Measurements from ENCODE around the gene ZBTB32. TPM values are rescaled to one million over a fixed set of nuclear protein-coding genes. Genes with fewer than 3 reads are reported as not detected.

Gene ZBTB32
- total RNA-seq, 2 experiments from 2014 or later, result 232 to 265 TPM

- H3K9me3 Mint-ChIP-seq (ENCODE audit: low read depth), result no peaks in the 10 kb centered on the region
- H3K36me3 Mint-ChIP-seq (ENCODE audit: low read depth), result no peaks in the 10 kb centered on the region
- CTCF ChIA-PET, result interaction anchor here (0.6 to 9.5 kb wide), 12 partner anchors 9 to 237 kb away, joined by 3 to 106 read pairs (median 4); partner anchors contain the start of gene LIN37
Observed at GRCh38 chr19:35695895-35696422, 8.4 kb upstream of the ZBTB32 start.

GRCh38 chr19:35696835-35697234, 7.5 kb upstream of the ZBTB32 start:
- no peak overlapping the region for H3K4me3 Mint-ChIP-seq
- ATAC-seq, result peak; percentile 57
- intact Hi-C loops (cut with DNase I, micrococcal nuclease), result no loop called here

More at GRCh38 chr19:35695895-35696422, 8.4 kb upstream of the ZBTB32 start:
- ATAC-seq (no peak), DNase-seq (no peak)
- H3K27me3 Mint-ChIP-seq, result no peaks in the 10 kb centered on the region
- peak overlapping the region; percentile 22 for H3K27ac Mint-ChIP-seq
- intact Hi-C loops (cut with DNase I, micrococcal nuclease), result no loop called here
- no peak overlapping the region for H3K4me3 Mint-ChIP-seq
- H3K4me1 Mint-ChIP-seq, result peaks cover 23% of the 10 kb centered on the region
- POLR2A ChIA-PET, result interaction anchor here (1.7 kb wide), 1 partner anchor 16 kb away, joined by 5 read pairs; no protein-coding TSS in a partner anchor

GRCh38 chr19:35702223-35703012, 1.9 kb upstream of the ZBTB32 start:
- no peaks in the 10 kb centered on the region for H3K27me3 Mint-ChIP-seq
- ATAC-seq (peak; percentile 99), DNase-seq (peak; percentile 97)
- H3K4me1 Mint-ChIP-seq, result peaks cover 8% of the 10 kb centered on the region
- no peaks in the 10 kb centered on the region for H3K9me3 Mint-ChIP-seq (ENCODE audit: low read depth)
- intact Hi-C loops (cut with DNase I, micrococcal nuclease), result loop anchor here (1.0 to 2.0 kb wide), 9 partner anchors 9 to 438 kb away; partner anchors contain the start of genes ALKBH6 (in 1 of the 2), ARHGAP33 (in 1 of the 2), CAPNS1 (in 1 of the 2) and COX6B1 (in 1 of the 2)
- POLR2A ChIA-PET, result interaction anchor here (0.5 to 2.6 kb wide), 11 partner anchors 10 to 338 kb away, joined by 3 to 34 read pairs (median 4); partner anchors contain the start of genes PSENEN and U2AF1L4
- H3K4me3 Mint-ChIP-seq, result peak overlapping the region; percentile 83
- no peaks in the 10 kb centered on the region for H3K36me3 Mint-ChIP-seq (ENCODE audit: low read depth)
- H3K27ac Mint-ChIP-seq, result peak overlapping the region; percentile 99
- CTCF ChIA-PET, result interaction anchor here (0.8 to 2.8 kb wide), 8 partner anchors 8 to 230 kb away, joined by 3 to 45 read pairs (median 5); partner anchors contain the start of gene LIN37

More at GRCh38 chr19:35696835-35697234, 7.5 kb upstream of the ZBTB32 start:
- POLR2A ChIA-PET, result interaction anchor here (0.9 to 1.7 kb wide), 2 partner anchors 15 to 17 kb away, joined by 4 to 5 read pairs; no protein-coding TSS in a partner anchor
- H3K27me3 Mint-ChIP-seq, result no peaks in the 10 kb centered on the region
- CTCF ChIA-PET, result interaction anchor here (0.6 to 9.5 kb wide), 13 partner anchors 10 to 262 kb away, joined by 3 to 106 read pairs (median 3); partner anchors contain the start of gene LIN37
- peak; percentile 63 for DNase-seq
- no peaks in the 10 kb centered on the region for H3K9me3 Mint-ChIP-seq (ENCODE audit: low read depth)
- H3K36me3 Mint-ChIP-seq (ENCODE audit: low read depth), result no peaks in the 10 kb centered on the region
- H3K27ac Mint-ChIP-seq, result peak overlapping the region; percentile 42
- peaks cover 23% of the 10 kb centered on the region for H3K4me1 Mint-ChIP-seq

GRCh38 chr19:35703343-35703742, 1.0 kb upstream of the ZBTB32 start:
- ATAC-seq (no peak), DNase-seq (no peak)
- ChIA-PET POLR2A (interaction anchor here (1.6 to 2.6 kb wide), 2 partner anchors 9 to 41 kb away, joined by 13 to 34 read pairs; partner anchors contain the start of genes PSENEN and U2AF1L4), CTCF (interaction anchor here (1.2 to 2.8 kb wide), 4 partner anchors 9 to 45 kb away, joined by 3 to 45 read pairs (median 6); partner anchors contain the start of gene LIN37)
- Mint-ChIP-seq H3K4me3 (no peak overlapping the region), H3K36me3 (ENCODE audit: low read depth) (no peaks in the 10 kb centered on the region), H3K9me3 (ENCODE audit: low read depth) (no peaks in the 10 kb centered on the region), H3K4me1 (peaks cover 8% of the 10 kb centered on the region), H3K27ac (no peak overlapping the region), H3K27me3 (no peaks in the 10 kb centered on the region)
- intact Hi-C loops (cut with DNase I, micrococcal nuclease), result loop anchor here (2.0 kb wide), 4 partner anchors 13 to 437 kb away; partner anchors contain the start of genes CAPNS1 (in 1 of the 2), COX6B1 (in 1 of the 2), THAP8 (in 1 of the 2) and WDR62 (in 1 of the 2)

GRCh38 chr19:35708391-35708790, 4.0 kb downstream of the ZBTB32 start:
- peaks cover 34% of the 10 kb centered on the region for H3K4me1 Mint-ChIP-seq
- peak overlapping the region; percentile 69 for H3K27ac Mint-ChIP-seq
- intact Hi-C loops (cut with DNase I, micrococcal nuclease), result no loop called here

GRCh38 chr19:35710784-35711723, 6.7 kb downstream of the ZBTB32 start:
- peaks cover 31% of the 10 kb centered on the region for H3K36me3 Mint-ChIP-seq (ENCODE audit: low read depth)
- ChIA-PET POLR2A (interaction anchor here (0.6 to 4.0 kb wide), 9 partner anchors 9 to 67 kb away, joined by 3 to 34 read pairs (median 4); partner anchors contain the start of genes COX6B1, IGFLR1 and LIN37), CTCF (interaction anchor here (0.6 to 8.6 kb wide), 6 partner anchors 9 to 205 kb away, joined by 3 to 106 read pairs (median 9); partner anchors contain the start of gene IGFLR1)
- no peaks in the 10 kb centered on the region for H3K27me3 Mint-ChIP-seq
- H3K4me1 Mint-ChIP-seq, result peaks cover 43% of the 10 kb centered on the region
- peaks cover 2% of the 10 kb centered on the region for H3K9me3 Mint-ChIP-seq (ENCODE audit: low read depth)
- H3K27ac Mint-ChIP-seq, result peak overlapping the region; percentile 100
- H3K4me3 Mint-ChIP-seq, result peak overlapping the region; percentile 56
- intact Hi-C loops (cut with DNase I, micrococcal nuclease), result loop anchor here (1.0 to 10.0 kb wide), 6 partner anchors 9 to 776 kb away; partner anchors contain the start of genes FFAR1 (in 1 of the 2), OVOL3 (in 1 of the 2), POLR2I (in 1 of the 2) and TBCB (in 1 of the 2)
- DNase-seq (peak; percentile 88), ATAC-seq (peak; percentile 48)

More at GRCh38 chr19:35708391-35708790, 4.0 kb downstream of the ZBTB32 start:
- H3K36me3 Mint-ChIP-seq (ENCODE audit: low read depth), result peaks cover 4% of the 10 kb centered on the region
- POLR2A ChIA-PET, result no interaction called here
- no peaks in the 10 kb centered on the region for H3K27me3 Mint-ChIP-seq
- ATAC-seq, result no peak
- H3K9me3 Mint-ChIP-seq (ENCODE audit: low read depth), result peaks cover 2% of the 10 kb centered on the region
- CTCF ChIA-PET, result interaction anchor here (8.6 kb wide), 1 partner anchor 12 kb away, joined by 106 read pairs; no protein-coding TSS in a partner anchor
- H3K4me3 Mint-ChIP-seq, result no peak overlapping the region
- DNase-seq, result no peak

GRCh38 chr19:35712567-35713505, 8.5 kb downstream of the ZBTB32 start:
- intact Hi-C loops (cut with DNase I, micrococcal nuclease), result loop anchor here (1.0 to 10.0 kb wide), 7 partner anchors 166 to 774 kb away; partner anchors contain the start of genes OVOL3 (in 1 of the 2), POLR2I (in 1 of the 2), TBCB (in 1 of the 2) and THAP8 (in 1 of the 2)
- peak; percentile 36 for ATAC-seq
- peak overlapping the region; percentile 100 for H3K27ac Mint-ChIP-seq
- peak; percentile 92 for DNase-seq
- peaks cover 43% of the 10 kb centered on the region for H3K4me1 Mint-ChIP-seq
- CTCF ChIA-PET, result interaction anchor here (0.6 to 8.6 kb wide), 7 partner anchors 11 to 65 kb away, joined by 3 to 106 read pairs (median 8); partner anchors contain the start of genes COX6B1, LIN37, PSENEN and U2AF1L4
- no peaks in the 10 kb centered on the region for H3K27me3 Mint-ChIP-seq
- peaks cover 2% of the 10 kb centered on the region for H3K9me3 Mint-ChIP-seq (ENCODE audit: low read depth)
- POLR2A ChIA-PET, result interaction anchor here (0.6 to 4.0 kb wide), 13 partner anchors 11 to 724 kb away, joined by 3 to 34 read pairs (median 5); partner anchors contain the start of genes HSPB6, IGFLR1, LIN37 and PSENEN
- peak overlapping the region; percentile 97 for H3K4me3 Mint-ChIP-seq
- H3K36me3 Mint-ChIP-seq (ENCODE audit: low read depth), result peaks cover 42% of the 10 kb centered on the region

- H3K36me3 Mint-ChIP-seq (ENCODE audit: low read depth), result peaks cover 42% of the 10 kb centered on the region
- CTCF ChIA-PET, result interaction anchor here (0.6 to 8.6 kb wide), 7 partner anchors 9 to 69 kb away, joined by 3 to 106 read pairs (median 8); partner anchors contain the start of genes PSENEN, U2AF1L4 and ZBTB32
- peaks cover 2% of the 10 kb centered on the region for H3K9me3 Mint-ChIP-seq (ENCODE audit: low read depth)
- POLR2A ChIA-PET, result interaction anchor here (0.6 to 4.0 kb wide), 10 partner anchors 11 to 217 kb away, joined by 3 to 34 read pairs (median 4); partner anchors contain the start of genes HSPB6, IGFLR1, LIN37 and PSENEN
- H3K4me1 Mint-ChIP-seq, result peaks cover 43% of the 10 kb centered on the region
- no peak for DNase-seq
- H3K4me3 Mint-ChIP-seq, result peak overlapping the region; percentile 97
- intact Hi-C loops (cut with DNase I, micrococcal nuclease), result loop anchor here (1.0 to 10.0 kb wide), 7 partner anchors 166 to 774 kb away; partner anchors contain the start of genes OVOL3 (in 1 of the 2), POLR2I (in 1 of the 2), TBCB (in 1 of the 2) and THAP8 (in 1 of the 2)
- ATAC-seq, result no peak
- no peaks in the 10 kb centered on the region for H3K27me3 Mint-ChIP-seq
- H3K27ac Mint-ChIP-seq, result peak overlapping the region; percentile 100
Observed at GRCh38 chr19:35713506-35713850, 9.1 kb downstream of the ZBTB32 start.
